HFF-Myc (cell line): Measurements from ENCODE around the gene CLPSL2.

Source experiments
- DNase-seq: peaks from one replicate; pipeline ENCODE4 v3.0.0-alpha.2; 2011; ENCODE audit warnings: low read depth; ENCODE audit errors: extremely low read depth
- H3K4me3 ChIP-seq: replicated peaks from 2 replicates; pipeline ENCODE4 v1.5.1; 2011; ENCODE audit warnings: low read depth, mild to moderate bottlenecking, control low read depth, low read length
- TF ChIP-seq, protein P1 (sequence below): IDR thresholded peaks from 2 replicates; pipeline ENCODE4 v1.5.1; 2012; ENCODE audit warnings: mild to moderate bottlenecking, low read depth, low read length, control low read depth; ENCODE audit errors: missing control alignments

CLPSL2 gene

GRCh38 chr6:35736982-35737412 is 39.4 kb upstream of the CLPSL2 start, which contains the start of gene ARMC12:
Gene ARMC12, plus strand, starts transcription at chr6:35737032. Its CDS starts 77 bp downstream, at chr6:35737109.
- TF ChIP-seq, protein P1, sequence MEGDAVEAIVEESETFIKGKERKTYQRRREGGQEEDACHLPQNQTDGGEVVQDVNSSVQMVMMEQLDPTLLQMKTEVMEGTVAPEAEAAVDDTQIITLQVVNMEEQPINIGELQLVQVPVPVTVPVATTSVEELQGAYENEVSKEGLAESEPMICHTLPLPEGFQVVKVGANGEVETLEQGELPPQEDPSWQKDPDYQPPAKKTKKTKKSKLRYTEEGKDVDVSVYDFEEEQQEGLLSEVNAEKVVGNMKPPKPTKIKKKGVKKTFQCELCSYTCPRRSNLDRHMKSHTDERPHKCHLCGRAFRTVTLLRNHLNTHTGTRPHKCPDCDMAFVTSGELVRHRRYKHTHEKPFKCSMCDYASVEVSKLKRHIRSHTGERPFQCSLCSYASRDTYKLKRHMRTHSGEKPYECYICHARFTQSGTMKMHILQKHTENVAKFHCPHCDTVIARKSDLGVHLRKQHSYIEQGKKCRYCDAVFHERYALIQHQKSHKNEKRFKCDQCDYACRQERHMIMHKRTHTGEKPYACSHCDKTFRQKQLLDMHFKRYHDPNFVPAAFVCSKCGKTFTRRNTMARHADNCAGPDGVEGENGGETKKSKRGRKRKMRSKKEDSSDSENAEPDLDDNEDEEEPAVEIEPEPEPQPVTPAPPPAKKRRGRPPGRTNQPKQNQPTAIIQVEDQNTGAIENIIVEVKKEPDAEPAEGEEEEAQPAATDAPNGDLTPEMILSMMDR, result no peak
- H3K4me3 ChIP-seq, result no peak within 1 kb of the TSS
- no peak for DNase-seq

DNA sequence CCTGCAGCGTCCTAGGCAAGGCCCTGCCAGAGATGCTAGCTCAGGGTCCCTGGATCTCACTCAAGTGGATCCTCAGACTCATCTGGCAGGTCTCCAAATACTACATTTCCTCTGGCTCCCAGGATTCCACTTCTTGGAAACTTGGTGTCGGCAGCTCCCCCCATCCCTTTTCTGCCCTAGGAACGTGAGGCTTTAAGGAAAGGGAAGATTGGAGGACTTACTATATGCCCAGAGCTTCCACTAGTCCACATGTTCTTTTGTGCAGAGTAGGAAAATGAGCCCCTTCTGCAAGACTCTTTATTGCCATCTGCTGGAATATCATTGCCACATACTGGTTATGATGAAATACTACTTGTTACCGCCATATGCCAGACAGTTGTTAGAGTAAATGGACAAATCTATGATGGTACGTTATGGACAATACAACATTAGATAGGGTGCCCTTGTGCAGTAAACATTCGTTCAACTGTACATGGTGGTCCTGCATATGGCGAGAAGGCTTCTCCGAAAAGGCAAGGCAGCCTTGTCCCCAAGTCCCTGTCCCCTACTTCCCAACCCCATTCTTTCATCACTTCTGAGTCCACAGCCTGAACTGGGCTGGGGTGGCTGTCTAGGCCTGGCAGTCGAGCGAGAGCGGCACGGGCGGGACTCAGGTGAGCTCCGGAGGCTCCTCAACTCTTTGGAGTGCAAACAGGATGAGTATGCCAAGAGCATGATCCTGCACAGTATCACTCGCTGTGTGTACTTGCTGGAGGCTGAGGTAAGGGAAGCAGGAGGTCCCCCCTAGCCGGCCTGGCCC is 38.8 kb upstream of the CLPSL2 start:
- no peak overlapping the region for H3K4me3 ChIP-seq
- DNase-seq, result peak; percentile 74
- TF ChIP-seq, protein P1, result peak; percentile 65

GRCh38 chr6:35739645-35740524 is 36.5 kb upstream of the CLPSL2 start:
- H3K4me3 ChIP-seq, result no peak overlapping the region
- DNase-seq, result no peak
- TF ChIP-seq, protein P1, result no peak

- TF ChIP-seq, protein P1, result no peak
- no peak overlapping the region for H3K4me3 ChIP-seq
- no peak for DNase-seq
Measured at GRCh38 chr6:35742842-35743241, 33.6 kb upstream of the CLPSL2 start.

- H3K4me3 ChIP-seq, result no peak overlapping the region
- DNase-seq, result no peak
- TF ChIP-seq, protein P1, result no peak
Measured at GRCh38 chr6:35745509-35745908, 30.9 kb upstream of the CLPSL2 start.

DNA sequence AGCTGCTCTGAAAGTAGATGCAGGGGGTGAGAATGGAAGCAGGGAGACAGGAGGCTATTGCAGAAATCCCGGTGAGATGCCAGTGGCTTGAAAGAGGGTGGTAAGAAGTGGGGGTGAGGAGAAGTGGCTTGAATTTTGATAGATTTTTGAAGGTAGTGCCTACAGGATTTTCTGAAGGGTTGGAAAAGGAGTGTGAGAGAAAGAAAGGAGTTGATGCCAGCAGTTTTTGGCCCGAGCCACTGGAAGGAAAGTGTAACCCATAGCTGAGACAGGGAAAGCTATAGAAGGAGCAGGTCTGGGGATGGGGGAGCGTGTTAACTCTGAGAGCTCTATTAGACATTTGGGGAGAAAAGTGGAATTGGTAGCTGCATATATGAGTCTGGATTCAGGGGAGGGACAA is 29.9 kb upstream of the CLPSL2 start:
- TF ChIP-seq, protein P1, result no peak
- no peak overlapping the region for H3K4me3 ChIP-seq

More for the DNA sequence above, 29.9 kb upstream of the CLPSL2 start:
- DNase-seq, result no peak
